ENCODE data around the gene NOCT.

The NOCT gene

GRCh38 chr4:139076016-139076744 is 60.6 kb downstream of the NOCT start:
- DNase-seq (ENCODE audit: low read depth in 2 of 2): no peak
- TF ChIP-seq, protein P1, sequence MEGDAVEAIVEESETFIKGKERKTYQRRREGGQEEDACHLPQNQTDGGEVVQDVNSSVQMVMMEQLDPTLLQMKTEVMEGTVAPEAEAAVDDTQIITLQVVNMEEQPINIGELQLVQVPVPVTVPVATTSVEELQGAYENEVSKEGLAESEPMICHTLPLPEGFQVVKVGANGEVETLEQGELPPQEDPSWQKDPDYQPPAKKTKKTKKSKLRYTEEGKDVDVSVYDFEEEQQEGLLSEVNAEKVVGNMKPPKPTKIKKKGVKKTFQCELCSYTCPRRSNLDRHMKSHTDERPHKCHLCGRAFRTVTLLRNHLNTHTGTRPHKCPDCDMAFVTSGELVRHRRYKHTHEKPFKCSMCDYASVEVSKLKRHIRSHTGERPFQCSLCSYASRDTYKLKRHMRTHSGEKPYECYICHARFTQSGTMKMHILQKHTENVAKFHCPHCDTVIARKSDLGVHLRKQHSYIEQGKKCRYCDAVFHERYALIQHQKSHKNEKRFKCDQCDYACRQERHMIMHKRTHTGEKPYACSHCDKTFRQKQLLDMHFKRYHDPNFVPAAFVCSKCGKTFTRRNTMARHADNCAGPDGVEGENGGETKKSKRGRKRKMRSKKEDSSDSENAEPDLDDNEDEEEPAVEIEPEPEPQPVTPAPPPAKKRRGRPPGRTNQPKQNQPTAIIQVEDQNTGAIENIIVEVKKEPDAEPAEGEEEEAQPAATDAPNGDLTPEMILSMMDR (IDR thresholded peaks at IDR 0.05; ENCODE audit: low read depth, low read length): no peak
- H3K4me3 ChIP-seq (replicated peaks in 1 of 2; ENCODE audit: low read depth in 2 of 2, low read length in 2 of 2): no peak overlapping the region

- TF ChIP-seq, protein P1 (IDR thresholded peaks at IDR 0.05; ENCODE audit: low read depth, low read length): no peak
- no peak overlapping the region for H3K4me3 ChIP-seq (replicated peaks in 1 of 2; ENCODE audit: low read depth in 2 of 2, low read length in 2 of 2)
- peak in 1 of 2 donors; percentile 7 for DNase-seq (ENCODE audit: low read depth in 2 of 2)
Measured at GRCh38 chr4:139077567-139078355, 62.2 kb downstream of the NOCT start.

- H3K4me3 ChIP-seq (replicated peaks in 1 of 2; ENCODE audit: low read depth in 2 of 2, low read length in 2 of 2): no peak overlapping the region
- DNase-seq (ENCODE audit: low read depth in 2 of 2): no peak
- TF ChIP-seq, protein P1 (IDR thresholded peaks at IDR 0.05; ENCODE audit: low read depth, low read length): no peak
Measured at GRCh38 chr4:139078926-139079325, 63.3 kb downstream of the NOCT start.

DNA sequence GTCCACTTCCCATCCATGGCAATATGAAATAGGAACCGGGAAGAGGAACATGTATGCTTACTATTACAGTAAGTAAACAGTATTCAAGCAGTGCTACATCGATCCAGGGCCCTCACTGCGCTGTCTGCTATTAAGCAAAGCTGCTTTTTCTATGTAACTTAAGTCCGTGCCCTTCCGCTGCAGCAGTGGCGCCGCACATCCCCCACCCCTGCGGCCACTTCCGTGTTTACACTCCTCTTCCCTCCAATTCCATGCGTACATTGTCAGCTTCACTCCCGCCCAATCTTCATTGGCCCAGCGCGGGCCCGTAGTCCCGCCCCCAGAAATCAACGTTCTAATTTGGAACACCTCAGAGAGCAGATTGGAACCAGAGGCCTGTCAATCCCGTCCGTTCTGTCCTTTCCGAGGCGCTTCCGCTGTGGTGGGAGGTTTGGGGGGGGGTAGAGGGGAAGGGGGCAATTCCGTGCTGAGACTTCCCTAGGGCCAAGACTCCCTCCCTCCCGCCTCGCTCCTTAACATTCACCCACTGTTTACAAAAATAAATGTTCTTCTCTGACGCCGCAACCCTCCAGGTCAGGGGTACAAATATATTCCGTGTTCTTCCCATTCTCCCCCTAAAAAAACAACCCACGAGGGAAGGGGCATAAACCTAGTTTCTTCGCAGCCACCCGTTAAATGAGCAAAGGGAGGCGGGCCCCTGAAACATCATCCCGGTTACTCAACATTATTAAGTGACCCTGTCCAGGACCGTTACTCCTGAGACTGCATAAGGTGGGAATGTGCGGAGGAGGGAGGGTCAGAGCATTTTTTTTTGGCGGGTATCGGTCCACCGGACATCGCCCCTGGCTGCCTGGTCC is 67.4 kb downstream of the NOCT start:
- peak; percentile 97 to 98 for DNase-seq (ENCODE audit: low read depth in 2 of 2)
- H3K4me3 ChIP-seq (replicated peaks in 1 of 2; ENCODE audit: low read depth in 2 of 2, low read length in 2 of 2): peak overlapping the region; percentile 90 to 97
- TF ChIP-seq, protein P1 (IDR thresholded peaks at IDR 0.05; ENCODE audit: low read depth, low read length): no peak

DNA sequence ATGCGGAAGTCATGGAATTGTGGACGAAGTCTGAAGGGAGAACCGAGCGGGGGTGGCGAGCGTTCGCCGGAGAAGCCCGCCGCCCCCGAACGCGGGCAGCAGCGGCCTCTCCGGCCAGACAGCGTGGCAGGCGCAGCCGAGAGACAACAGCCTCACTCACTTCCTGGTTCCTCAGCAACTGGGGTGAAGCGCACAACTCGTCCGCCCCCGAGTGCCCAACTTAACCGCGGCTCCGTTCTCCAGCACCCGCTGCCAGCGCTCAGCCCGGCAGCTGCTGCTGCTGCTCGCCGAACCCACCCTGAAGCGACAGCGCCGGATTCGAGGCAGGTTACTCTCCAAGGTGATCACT is 68.0 kb downstream of the NOCT start:
- TF ChIP-seq, protein P1 (IDR thresholded peaks at IDR 0.05; ENCODE audit: low read depth, low read length): peak; percentile 15

DNA sequence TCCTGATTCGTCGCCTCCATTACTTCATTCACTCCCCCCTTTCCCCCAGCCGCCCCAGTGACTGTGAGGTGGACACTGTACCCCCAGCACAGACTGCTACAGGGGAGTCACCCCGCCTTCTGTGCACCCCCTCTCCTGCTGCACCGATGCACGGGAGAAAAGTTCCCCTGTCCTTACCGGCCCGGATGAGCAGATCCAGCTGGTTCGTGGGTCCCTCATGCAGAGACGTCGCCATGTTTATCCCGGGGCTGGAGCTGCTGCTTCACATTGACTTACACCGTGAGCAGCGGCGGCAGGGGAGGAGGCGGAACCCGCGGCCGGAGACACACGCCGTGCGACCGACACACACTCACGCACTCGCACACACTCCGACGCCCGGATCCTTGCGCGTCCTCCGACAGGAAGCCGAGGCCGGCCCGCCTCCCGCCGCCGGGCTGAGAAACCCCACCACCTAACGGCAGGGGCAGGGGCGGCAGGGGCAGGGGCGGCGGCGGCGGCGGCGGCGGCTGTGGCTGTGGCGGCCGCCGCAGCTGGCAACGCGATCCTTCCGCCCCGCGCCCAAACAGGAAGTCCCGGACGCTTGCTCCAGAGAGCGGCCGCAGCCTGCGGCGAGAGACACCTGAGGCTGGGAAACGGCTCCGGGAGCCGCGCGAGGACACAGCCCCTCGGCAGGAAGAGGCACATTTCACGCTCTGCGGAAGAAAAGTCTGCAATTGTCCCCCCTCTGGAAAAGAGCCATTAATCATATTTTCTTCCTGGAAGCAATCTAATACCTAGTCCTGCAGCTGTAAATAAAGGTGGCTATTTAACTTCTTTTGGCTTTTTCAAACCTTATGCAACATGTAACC is 68.6 kb downstream of the NOCT start:
- TF ChIP-seq, protein P1 (IDR thresholded peaks at IDR 0.05; ENCODE audit: low read depth, low read length): no peak
- H3K4me3 ChIP-seq (replicated peaks in 1 of 2; ENCODE audit: low read depth in 2 of 2, low read length in 2 of 2): peak overlapping the region; percentile 90 to 97
- peak; percentile 90 to 96 for DNase-seq (ENCODE audit: low read depth in 2 of 2)

More for the DNA sequence above, 68.0 kb downstream of the NOCT start:
- DNase-seq (ENCODE audit: low read depth in 2 of 2): peak; percentile 66 to 68
- H3K4me3 ChIP-seq (replicated peaks in 1 of 2; ENCODE audit: low read depth in 2 of 2, low read length in 2 of 2): peak overlapping the region; percentile 90 to 97

Data from cardiac fibroblast (primary cell).